Measurements from ENCODE around the gene IL4R.

Gene IL4R

GRCh38 chr16:27290562-27290961, 23.2 kb upstream of the IL4R start:
- DNase-seq (ENCODE audit: extremely low read depth, low read depth) = no peak
- TF ChIP-seq, protein P1, sequence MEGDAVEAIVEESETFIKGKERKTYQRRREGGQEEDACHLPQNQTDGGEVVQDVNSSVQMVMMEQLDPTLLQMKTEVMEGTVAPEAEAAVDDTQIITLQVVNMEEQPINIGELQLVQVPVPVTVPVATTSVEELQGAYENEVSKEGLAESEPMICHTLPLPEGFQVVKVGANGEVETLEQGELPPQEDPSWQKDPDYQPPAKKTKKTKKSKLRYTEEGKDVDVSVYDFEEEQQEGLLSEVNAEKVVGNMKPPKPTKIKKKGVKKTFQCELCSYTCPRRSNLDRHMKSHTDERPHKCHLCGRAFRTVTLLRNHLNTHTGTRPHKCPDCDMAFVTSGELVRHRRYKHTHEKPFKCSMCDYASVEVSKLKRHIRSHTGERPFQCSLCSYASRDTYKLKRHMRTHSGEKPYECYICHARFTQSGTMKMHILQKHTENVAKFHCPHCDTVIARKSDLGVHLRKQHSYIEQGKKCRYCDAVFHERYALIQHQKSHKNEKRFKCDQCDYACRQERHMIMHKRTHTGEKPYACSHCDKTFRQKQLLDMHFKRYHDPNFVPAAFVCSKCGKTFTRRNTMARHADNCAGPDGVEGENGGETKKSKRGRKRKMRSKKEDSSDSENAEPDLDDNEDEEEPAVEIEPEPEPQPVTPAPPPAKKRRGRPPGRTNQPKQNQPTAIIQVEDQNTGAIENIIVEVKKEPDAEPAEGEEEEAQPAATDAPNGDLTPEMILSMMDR (IDR thresholded peaks at IDR 0.05; ENCODE audit: low read depth, low read length) = no peak

- TF ChIP-seq, protein P1 (IDR thresholded peaks at IDR 0.05; ENCODE audit: low read depth, low read length) = no peak
- DNase-seq (ENCODE audit: extremely low read depth, low read depth) = no peak
These were observed 22.7 kb upstream of the IL4R start for GRCh38 chr16:27291106-27291505.

DNA sequence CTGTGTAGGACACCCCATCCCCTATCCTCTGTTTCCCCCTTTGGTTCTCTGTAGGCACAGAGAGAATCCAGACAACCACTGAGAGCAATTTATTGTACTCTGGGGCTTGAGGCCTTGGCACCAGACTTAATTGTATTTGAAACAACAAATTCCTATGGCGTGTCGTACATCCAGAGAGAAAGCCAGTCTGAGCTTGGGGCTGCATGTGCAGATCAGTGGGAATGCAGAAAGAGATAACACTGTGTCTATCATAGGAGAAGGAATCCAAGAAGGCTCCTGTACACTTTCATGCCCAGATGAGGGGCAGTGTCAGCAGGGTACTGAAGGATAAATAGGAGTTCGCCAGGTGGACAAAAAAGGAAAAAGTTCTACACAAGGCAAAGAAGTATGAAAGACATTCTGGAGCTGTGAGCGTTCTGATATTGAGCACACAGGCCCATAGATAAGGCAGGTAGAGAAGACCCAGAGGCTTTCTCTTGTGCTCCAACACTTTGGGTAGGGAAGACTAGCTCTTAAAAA, 22.0 kb upstream of the IL4R start:
- TF ChIP-seq, protein P1 (IDR thresholded peaks at IDR 0.05; ENCODE audit: low read depth, low read length) = no peak

GRCh38 chr16:27293343-27293742, 20.4 kb upstream of the IL4R start:
- TF ChIP-seq, protein P1 (IDR thresholded peaks at IDR 0.05; ENCODE audit: low read depth, low read length) = no peak
- DNase-seq (ENCODE audit: extremely low read depth, low read depth) = no peak

More for the DNA sequence above, 22.0 kb upstream of the IL4R start:
- DNase-seq (ENCODE audit: extremely low read depth, low read depth) = no peak

DNA sequence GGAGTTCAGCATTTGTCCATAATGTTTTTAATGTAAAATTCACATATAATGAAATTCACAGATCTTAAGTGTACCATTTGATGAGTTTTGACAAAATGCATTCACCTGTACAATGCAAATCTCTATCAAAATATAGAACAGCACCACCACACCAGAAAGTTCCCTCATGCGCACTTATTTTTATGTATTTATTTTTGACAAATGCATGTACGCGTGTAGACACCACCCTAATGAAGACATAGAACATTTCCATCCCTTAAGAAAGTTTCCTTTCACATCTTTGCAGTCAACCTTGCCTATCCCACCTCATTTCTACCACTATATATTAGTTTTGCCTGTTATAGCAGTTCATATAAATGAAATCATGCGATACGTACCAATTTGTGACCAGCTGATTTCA, 15.6 kb upstream of the IL4R start:
- DNase-seq (ENCODE audit: extremely low read depth, low read depth) = no peak
- TF ChIP-seq, protein P1 (IDR thresholded peaks at IDR 0.05; ENCODE audit: low read depth, low read length) = no peak

- no peak for DNase-seq (ENCODE audit: extremely low read depth, low read depth)
- TF ChIP-seq, protein P1 (IDR thresholded peaks at IDR 0.05; ENCODE audit: low read depth, low read length) = no peak
These were observed 12.4 kb upstream of the IL4R start for GRCh38 chr16:27301236-27301861.

DNA sequence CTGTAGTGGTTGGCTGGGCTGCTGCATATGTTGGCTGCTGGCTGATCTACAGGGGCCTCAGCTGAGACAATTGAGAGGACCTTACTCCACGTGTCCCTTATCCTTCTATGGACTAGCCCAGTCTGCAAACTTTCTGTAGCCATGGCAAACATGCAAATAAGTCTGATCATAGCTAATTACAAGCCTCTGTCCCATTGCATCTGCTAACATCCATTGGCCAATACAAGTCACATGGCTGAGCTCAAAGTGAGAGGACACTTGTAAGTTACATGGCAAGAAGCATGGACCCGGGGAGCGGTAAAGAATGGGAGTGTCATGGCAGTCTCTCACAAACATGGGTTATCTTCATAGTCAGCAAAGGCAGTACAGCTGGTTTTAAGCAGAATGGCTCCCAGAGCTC, 11.6 kb upstream of the IL4R start:
- no peak for DNase-seq (ENCODE audit: extremely low read depth, low read depth)
- TF ChIP-seq, protein P1 (IDR thresholded peaks at IDR 0.05; ENCODE audit: low read depth, low read length) = no peak
